NCI-H82 treated with DMSO at 0.1 percent for 48 hours (cell line): ENCODE measurements around the gene NEK1.

Source experiments
- DNase-seq: peaks from one replicate; lab custom pipeline; 2025; ENCODE audit not compliant: unreplicated experiment; lab: John Stamatoyannopoulos, UW

The NEK1 gene

DNA sequence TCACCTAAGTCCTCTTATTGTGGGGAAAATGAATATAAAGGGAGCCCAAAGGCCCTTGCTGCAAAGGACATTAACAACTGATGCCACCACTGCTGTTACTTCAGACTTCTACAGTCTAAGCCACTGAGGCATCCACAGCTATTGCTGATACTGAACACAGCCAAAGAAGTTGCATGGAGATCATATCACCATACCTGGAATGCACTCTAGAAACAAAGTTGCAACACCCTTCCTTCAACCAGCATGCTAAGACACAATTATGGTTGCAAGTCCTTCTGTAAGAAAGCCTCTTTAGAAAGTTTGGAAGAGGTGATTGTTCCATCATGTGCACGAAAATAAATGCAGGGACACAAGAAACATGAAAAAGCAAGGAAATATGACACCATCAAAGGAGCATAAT is 236.0 kb downstream of the NEK1 start:
- DNase-seq, result no peak

- no peak for DNase-seq
Observed at GRCh38 chr4:169372791-169373190, 239.6 kb downstream of the NEK1 start.

GRCh38 chr4:169369634-169370033 is 242.7 kb downstream of the NEK1 start:
- no peak for DNase-seq

DNA sequence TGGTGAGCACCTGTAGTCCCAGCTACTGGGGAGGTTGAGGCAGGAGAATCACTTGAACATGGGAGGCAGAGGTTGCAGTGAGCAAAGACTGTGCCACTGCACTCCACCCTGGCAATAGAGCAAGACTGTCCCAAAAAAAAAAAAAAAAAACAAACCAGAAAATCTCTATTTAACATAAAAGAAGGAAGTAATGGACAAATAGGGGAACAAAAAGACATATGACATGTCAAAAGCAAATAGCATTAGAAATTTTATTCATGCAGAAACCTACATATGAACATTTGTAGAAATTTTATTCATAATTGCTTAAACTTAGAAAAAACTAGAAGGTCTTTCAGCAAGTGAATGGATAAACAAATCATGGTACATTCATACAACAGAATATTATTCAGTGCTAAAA is 244.6 kb downstream of the NEK1 start:
- DNase-seq, result no peak

GRCh38 chr4:169366821-169367220 is 245.6 kb downstream of the NEK1 start:
- DNase-seq, result no peak

- DNase-seq, result no peak
Observed at GRCh38 chr4:169362607-169363006, 249.8 kb downstream of the NEK1 start.

- DNase-seq, result no peak
Observed at GRCh38 chr4:169361756-169362155, 250.6 kb downstream of the NEK1 start.

DNA sequence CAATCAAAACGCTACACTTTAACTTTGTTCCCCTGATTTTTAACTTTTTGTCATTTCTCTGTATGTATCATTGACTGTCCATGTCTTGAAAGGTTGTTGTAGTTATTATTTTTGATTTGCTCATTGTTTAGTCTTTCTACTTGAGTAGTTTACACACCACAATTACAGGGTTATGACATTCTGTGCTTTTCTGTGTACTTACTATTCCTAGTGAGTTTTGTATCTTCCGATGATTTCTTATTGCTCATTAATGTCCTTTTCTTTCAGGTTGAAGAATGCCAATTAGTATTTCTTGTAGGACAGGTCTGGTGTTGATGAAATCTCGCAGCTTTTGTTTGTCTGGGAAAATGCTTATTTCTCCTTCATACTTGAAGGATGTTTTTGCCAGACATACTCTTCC is 252.4 kb downstream of the NEK1 start:
- no peak for DNase-seq

DNA sequence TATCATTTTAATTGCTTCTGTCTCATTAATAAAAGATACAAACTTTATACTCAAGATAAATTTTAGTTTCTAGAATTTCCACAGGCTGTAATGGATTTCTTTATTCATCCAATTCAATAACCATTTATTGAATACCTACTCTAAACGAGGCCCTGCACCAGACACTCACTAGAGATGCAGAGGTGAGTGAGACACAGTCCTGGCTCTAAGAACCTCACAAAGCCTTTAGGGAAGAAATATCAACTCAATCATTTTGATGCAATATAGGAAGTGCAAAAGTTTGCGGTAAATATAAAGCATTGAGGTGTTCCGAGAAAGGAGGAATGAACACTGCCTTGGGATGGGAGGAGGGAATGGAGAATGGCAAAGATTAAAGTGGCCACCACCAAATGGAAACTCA is 260.0 kb downstream of the NEK1 start:
- no peak for DNase-seq

- DNase-seq, result no peak
Observed at GRCh38 chr4:169351872-169352271, 260.5 kb downstream of the NEK1 start.

DNA sequence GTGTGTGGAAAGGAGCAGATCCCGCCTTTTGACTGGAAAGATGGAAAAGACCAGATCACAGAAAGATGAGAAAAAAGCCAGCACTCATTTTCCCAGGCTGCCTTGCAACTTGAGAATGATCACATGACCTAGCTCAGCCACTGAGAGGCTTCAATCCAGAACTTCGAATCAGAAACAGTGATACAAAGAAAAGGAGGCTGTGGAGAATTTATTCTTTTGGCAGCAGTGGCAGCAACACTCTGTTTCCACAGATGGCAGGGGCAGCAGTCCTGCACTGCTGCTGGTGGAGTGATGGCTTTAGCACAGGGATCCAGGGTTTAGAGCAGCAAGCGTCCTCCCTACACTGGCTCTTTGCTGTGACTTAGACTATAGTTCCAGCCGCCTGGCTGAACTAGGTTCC is 263.8 kb downstream of the NEK1 start:
- DNase-seq, result peak; percentile 62

- no peak for DNase-seq
Observed at GRCh38 chr4:169346840-169347239, 265.5 kb downstream of the NEK1 start.

GRCh38 chr4:169345316-169345721 is 267.1 kb downstream of the NEK1 start:
- DNase-seq, result no peak
